Thoracic aorta (tissue), 2 donors: ENCODE data around the gene CHN2. TPM values are rescaled to one million over a fixed set of nuclear protein-coding genes. Genes with fewer than 3 reads are reported as not detected.

Source experiments
- ATAC-seq: fragments of 150-250 bp; one replicate; pipeline ENCODE4 v1.8.0; 2017; ENCODE audit warnings: low read depth; ENCODE audit not compliant: insufficient number of reproducible peaks, low FRiP score
- DNase-seq: peaks from one replicate; pipeline ENCODE4 v3.0.0-alpha.2; 2020; ENCODE audit warnings: low spot score
- H3K27ac ChIP-seq, 2 donors: fragments of 200-600 bp; sonication (generic); 1 replicate in 1 of 2; 2 replicates in 1 of 2; pipeline ENCODE4 v1.5.1; 2016; ENCODE audit warnings: mild to moderate bottlenecking in 2 of 2, moderate library complexity in 2 of 2
- H3K27me3 ChIP-seq: fragments of 200-600 bp; sonication (generic); replicated peaks from 2 replicates; pipeline ENCODE4 v1.6.0; 2016; ENCODE audit warnings: mild to moderate bottlenecking; ENCODE audit not compliant: insufficient read depth
- H3K36me3 ChIP-seq: fragments of 200-600 bp; sonication (generic); one replicate; pipeline ENCODE4 v1.5.1; 2016
- H3K4me1 ChIP-seq, 2 donors: fragments of 200-600 bp; sonication (generic); 1 replicate in 1 of 2; 2 replicates in 1 of 2; pipeline versions ENCODE4 v1.5.1 to v1.6.0; 2016; ENCODE audit warnings: low read depth in 2 of 2, mild to moderate bottlenecking in 1 of 2; ENCODE audit not compliant: control insufficient read depth in 1 of 2
- H3K4me3 ChIP-seq: fragments of 200-600 bp; sonication (generic); 2 replicates; pipeline ENCODE4 v1.5.1; 2016; ENCODE audit warnings: mild to moderate bottlenecking
- H3K9me3 ChIP-seq: fragments of 200-600 bp; sonication (generic); 2 replicates; pipeline ENCODE4 v1.5.1; 2016
- total RNA-seq, 2 donors: library from RNA; depleted of rRNA; stranded (reverse); fragments of >200 nt; gene quantifications; one replicate each; pipeline versions ENCODE4 v1.1.0 to v1.2.3, GENCODE V29; 2016
- TF ChIP-seq, protein P1 (sequence below): fragments of 200-600 bp; sonication (generic); IDR thresholded peaks from one replicate; pipeline ENCODE4 v1.5.1; 2019; ENCODE audit warnings: antibody characterized with exemption

CHN2 gene
- total RNA-seq, 2 donors from 2014 or later, result 22.6 to 44.7 TPM

DNA sequence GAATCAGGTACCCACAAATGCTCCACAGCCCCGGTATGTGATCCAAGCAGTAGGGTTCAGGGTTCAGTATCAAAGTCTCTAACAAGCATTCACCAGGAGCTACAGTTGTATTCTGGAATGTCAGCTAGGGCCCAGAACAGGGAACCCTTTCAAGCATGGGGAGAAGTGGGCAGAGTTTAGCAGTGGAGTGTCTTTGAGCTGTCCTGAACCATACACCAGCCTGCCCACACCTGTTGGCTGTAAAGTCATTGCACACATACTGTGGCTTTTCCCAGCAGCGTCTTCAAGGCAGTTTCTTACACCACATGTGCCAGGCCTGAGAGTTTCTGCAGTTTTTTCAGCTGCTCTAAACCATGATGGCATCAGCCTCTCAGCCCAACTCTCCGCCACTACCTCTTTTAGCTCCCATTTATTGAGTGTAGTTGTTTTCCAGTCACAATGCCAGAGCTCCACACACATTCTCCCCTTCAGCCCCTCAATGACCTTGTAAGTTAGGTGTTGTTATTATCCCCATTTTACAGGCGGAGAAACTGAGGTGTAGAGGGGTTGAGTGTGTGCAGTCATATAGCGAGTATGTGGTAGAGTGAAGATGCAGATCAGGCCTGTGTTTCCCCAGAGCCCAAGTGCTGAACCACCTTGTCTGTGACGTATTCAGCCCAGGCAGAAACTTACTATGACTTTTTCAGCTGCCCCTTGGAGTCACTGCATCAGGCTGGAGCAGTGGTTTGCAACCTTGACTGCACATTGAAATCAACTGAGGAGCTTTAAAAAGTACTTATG, 83.1 kb downstream of the CHN2 start:
- TF ChIP-seq, protein P1, sequence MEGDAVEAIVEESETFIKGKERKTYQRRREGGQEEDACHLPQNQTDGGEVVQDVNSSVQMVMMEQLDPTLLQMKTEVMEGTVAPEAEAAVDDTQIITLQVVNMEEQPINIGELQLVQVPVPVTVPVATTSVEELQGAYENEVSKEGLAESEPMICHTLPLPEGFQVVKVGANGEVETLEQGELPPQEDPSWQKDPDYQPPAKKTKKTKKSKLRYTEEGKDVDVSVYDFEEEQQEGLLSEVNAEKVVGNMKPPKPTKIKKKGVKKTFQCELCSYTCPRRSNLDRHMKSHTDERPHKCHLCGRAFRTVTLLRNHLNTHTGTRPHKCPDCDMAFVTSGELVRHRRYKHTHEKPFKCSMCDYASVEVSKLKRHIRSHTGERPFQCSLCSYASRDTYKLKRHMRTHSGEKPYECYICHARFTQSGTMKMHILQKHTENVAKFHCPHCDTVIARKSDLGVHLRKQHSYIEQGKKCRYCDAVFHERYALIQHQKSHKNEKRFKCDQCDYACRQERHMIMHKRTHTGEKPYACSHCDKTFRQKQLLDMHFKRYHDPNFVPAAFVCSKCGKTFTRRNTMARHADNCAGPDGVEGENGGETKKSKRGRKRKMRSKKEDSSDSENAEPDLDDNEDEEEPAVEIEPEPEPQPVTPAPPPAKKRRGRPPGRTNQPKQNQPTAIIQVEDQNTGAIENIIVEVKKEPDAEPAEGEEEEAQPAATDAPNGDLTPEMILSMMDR, result no peak
- no peak overlapping the region for H3K4me3 ChIP-seq
- H3K9me3 ChIP-seq, result no peaks in the 10 kb centered on the region
- H3K36me3 ChIP-seq, result no peaks in the 10 kb centered on the region
- no peak for DNase-seq
- H3K4me1 ChIP-seq, result no peaks in the 10 kb centered on the region
- no peak for ATAC-seq
- H3K27ac ChIP-seq, result no peak overlapping the region
- no peaks in the 10 kb centered on the region for H3K27me3 ChIP-seq

DNA sequence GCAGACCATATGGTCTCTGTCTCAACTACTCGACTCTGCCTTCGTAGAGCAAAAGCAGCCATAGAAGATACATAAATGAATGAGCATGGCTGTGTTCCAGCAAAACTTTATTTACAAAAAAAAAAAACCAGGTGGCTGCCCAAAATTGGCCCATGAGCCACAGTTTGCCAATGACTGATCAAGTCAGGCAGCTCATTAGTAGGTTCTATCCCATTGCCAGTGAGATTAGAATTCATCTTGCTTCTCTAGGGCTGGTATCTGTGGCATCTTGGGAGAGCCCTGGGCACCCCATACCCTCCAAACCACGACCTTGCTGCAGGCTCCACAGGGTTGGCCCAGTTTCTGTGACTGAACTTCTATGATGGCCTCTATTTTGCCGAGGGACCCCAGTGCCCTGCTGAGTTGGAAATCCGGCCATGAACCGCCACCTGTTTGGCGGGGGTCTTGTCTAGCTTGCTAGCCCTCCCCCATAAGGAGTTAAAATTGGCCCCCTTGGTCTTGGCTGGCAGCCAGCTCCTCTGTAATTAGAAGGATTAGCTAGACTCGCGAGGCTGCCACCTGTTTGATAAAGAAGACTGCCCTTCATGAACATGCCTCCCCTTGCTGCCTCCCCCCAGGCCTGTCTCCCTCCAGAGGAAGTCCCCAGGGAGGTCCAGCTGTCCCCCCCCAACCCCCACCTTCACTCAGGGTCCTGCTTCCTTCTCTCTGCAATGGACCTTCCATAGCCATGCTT, 83.9 kb downstream of the CHN2 start:
- DNase-seq (no peak), ATAC-seq (no peak)
- no peak overlapping the region for H3K4me3 ChIP-seq
- H3K9me3 ChIP-seq, result no peaks in the 10 kb centered on the region
- H3K27me3 ChIP-seq, result no peaks in the 10 kb centered on the region
- no peaks in the 10 kb centered on the region for H3K36me3 ChIP-seq
- no peaks in the 10 kb centered on the region for H3K4me1 ChIP-seq
- TF ChIP-seq, protein P1, result no peak
- no peak overlapping the region for H3K27ac ChIP-seq

DNA sequence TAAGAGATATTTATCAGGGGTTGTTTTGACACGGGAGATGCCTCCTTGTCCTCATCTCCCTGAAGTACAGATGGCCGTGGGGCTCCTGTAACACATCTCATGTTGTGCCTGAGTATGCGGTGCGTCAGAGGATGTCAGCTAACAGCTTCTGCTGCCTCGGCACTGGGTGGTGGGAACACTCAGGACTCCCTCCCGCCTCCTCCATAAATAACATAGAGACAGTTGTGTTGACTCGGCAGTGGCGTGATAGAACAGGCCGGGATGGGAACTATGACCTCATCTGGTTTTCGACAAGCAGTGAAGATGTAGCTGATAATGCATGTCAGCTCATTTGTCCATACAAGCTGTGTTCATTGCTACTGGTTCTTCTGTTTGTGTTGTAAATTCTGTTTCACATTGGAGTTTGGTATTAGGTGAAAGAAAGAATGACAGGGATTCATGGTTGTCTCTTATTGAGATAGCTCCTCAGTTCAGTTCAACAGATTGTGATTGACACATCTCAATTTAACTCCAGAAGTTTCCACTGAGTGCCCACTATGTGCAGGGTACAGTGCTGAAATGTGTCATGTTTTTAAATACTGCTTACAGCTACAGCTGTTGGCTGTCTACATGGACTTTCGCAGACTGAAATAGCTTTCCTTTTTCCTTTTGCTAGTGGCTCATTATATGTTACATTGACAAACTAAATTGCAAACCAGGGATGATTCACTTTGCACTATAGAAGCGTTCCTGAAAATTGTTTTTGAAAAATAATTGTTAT, 87.4 kb downstream of the CHN2 start:
- no peaks in the 10 kb centered on the region for H3K36me3 ChIP-seq
- TF ChIP-seq, protein P1, result no peak
- no peaks in the 10 kb centered on the region for H3K9me3 ChIP-seq
- no peak overlapping the region for H3K27ac ChIP-seq
- DNase-seq (no peak), ATAC-seq (no peak)
- no peaks in the 10 kb centered on the region for H3K4me1 ChIP-seq
- H3K27me3 ChIP-seq, result no peaks in the 10 kb centered on the region
- no peak overlapping the region for H3K4me3 ChIP-seq

DNA sequence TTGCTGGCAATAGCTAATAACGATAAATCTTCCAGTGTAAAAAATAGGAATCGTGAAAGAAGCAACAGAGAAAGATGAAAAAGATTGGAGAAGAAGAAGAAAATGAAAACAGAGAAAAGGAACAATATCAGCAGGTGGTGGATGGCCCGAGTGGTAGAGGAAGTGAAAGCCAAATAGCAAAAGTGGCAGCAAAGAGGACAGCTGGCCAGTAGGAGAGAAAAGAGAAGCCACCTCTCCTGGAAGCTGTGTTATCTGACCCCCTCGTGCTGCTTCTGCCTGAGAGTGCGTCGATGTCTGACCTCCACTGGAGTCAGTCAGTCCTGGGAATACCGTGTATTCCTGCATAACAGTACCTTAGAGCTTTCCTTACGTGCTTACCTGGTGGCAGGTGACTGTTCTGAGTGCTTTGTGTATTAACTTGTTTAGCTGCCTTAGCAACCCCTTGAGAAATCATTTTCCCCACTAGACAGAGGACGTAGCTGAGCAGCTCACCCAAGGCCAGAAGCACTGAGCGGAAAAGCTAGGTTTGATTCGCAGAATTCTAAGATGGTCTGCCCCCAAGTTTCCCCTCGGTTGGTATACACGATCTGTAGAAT, 88.3 kb downstream of the CHN2 start:
- Histone ChIP-seq H3K27ac (no peak overlapping the region), H3K9me3 (no peaks in the 10 kb centered on the region), H3K4me3 (no peak overlapping the region), H3K27me3 (no peaks in the 10 kb centered on the region), H3K36me3 (no peaks in the 10 kb centered on the region), H3K4me1 (no peaks in the 10 kb centered on the region)
- TF ChIP-seq, protein P1, result no peak
- ATAC-seq (no peak), DNase-seq (no peak)
